Fibroblast of lung (primary cell): Measurements from ENCODE around the gene CCDC30. TPM values are rescaled to one million over a fixed set of nuclear protein-coding genes. Genes with fewer than 3 reads are reported as not detected.

Source experiments
- DNase-seq, 2 donors: peaks; one replicate each; pipeline versions ENCODE4 v3.0.0 to v3.0.0-alpha.2; 2010; ENCODE audit warnings: low read depth in 2 of 2
- H2AFZ ChIP-seq: 2 replicates; pipeline ENCODE4 v1.5.1; 2012; ENCODE audit warnings: low read length, control low read depth, inconsistent platforms
- H3K27ac ChIP-seq: 2 replicates; pipeline ENCODE4 v1.5.1; 2011; ENCODE audit warnings: low read length, control low read depth; ENCODE audit not compliant: insufficient read depth
- H3K27me3 ChIP-seq: 2 replicates; pipeline ENCODE4 v1.5.1; 2011; ENCODE audit warnings: mild to moderate bottlenecking, low read length; ENCODE audit not compliant: control insufficient read depth, insufficient read depth
- H3K36me3 ChIP-seq: 2 replicates; pipeline ENCODE4 v1.5.1; 2011; ENCODE audit warnings: low read length; ENCODE audit not compliant: control insufficient read depth, insufficient read depth
- H3K4me1 ChIP-seq: 2 replicates; pipeline ENCODE4 v1.5.1; 2011; ENCODE audit warnings: low read length; ENCODE audit not compliant: control insufficient read depth, insufficient read depth; ENCODE audit errors: extremely low read depth
- H3K4me2 ChIP-seq: 2 replicates; pipeline ENCODE4 v1.5.1; 2011; ENCODE audit warnings: low read length, control low read depth; ENCODE audit not compliant: insufficient read depth; ENCODE audit errors: extremely low read depth
- H3K4me3 ChIP-seq, 4 experiments: fragments of 200-600 bp in 1 of 4; sonication (generic) in 1 of 4; replicated peaks in 1 of 4; 2 replicates each; pipeline ENCODE4 v1.5.1; 2011 to 2016; ENCODE audit warnings: low read length in 4 of 4, low read depth in 3 of 4, mild to moderate bottlenecking in 3 of 4, control low read depth in 2 of 4, inconsistent platforms in 1 of 4, mixed read lengths in 1 of 4; ENCODE audit not compliant: insufficient read depth in 1 of 4; ENCODE audit errors: control extremely low read depth in 1 of 4
- H3K79me2 ChIP-seq: 2 replicates; pipeline ENCODE4 v1.5.1; 2012; ENCODE audit warnings: mild to moderate bottlenecking, low read length, inconsistent platforms; ENCODE audit not compliant: control insufficient read depth, insufficient read depth
- H3K9ac ChIP-seq: 2 replicates; pipeline ENCODE4 v1.5.1; 2011; ENCODE audit warnings: mild to moderate bottlenecking, low read length, control low read depth; ENCODE audit not compliant: insufficient read depth
- H3K9me3 ChIP-seq: 2 replicates; pipeline ENCODE4 v1.5.1; 2012; ENCODE audit warnings: low read depth, low read length; ENCODE audit not compliant: control insufficient read depth, insufficient read depth
- H4K20me1 ChIP-seq: 2 replicates; pipeline ENCODE4 v1.5.1; 2011; ENCODE audit warnings: low read length; ENCODE audit not compliant: control insufficient read depth, insufficient read depth; ENCODE audit errors: extremely low read depth
- CTCF ChIP-seq, 2 donors: IDR thresholded peaks in 1 of 2; conservative IDR thresholded peaks in 1 of 2; 1 replicate in 1 of 2; 2 replicates in 1 of 2; pipeline ENCODE4 v1.5.1; 2011 to 2012; ENCODE audit warnings: low read length in 2 of 2, control low read depth in 1 of 2, inconsistent platforms in 1 of 2, low read depth in 1 of 2, mild to moderate bottlenecking in 1 of 2
- EZH2 ChIP-seq: IDR thresholded peaks from 2 replicates; pipeline ENCODE4 v1.5.1; 2012; ENCODE audit warnings: low read length, control low read depth, mild to moderate bottlenecking; ENCODE audit errors: missing control alignments
- polyA plus RNA-seq, 2 donors: library from polyadenylated mRNA; depleted of rRNA in 1 of 2; stranded (reverse) in 1 of 2; unstranded in 1 of 2; fragments of >200 nt; gene quantifications; 2 replicates each; pipeline ENCODE4 v1.2.1, GENCODE V29; 2011 to 2012; ENCODE audit warnings: missing spikeins in 1 of 2
- total RNA-seq: library from RNA; depleted of rRNA; stranded (reverse); fragments of >200 nt; gene quantifications from 2 replicates; pipeline ENCODE4 v1.2.1, GENCODE V29; 2014

CCDC30 gene
- total and polyA plus RNA-seq, 2 donors (not counting 1 experiment from before 2014, with no cell fraction given) = 0.56 to 1.3 TPM

GRCh38 chr1:42453386-42453785 is 9.7 kb upstream of the CCDC30 start:
- DNase-seq = peak in 1 of 2 donors; percentile 25
- Histone ChIP-seq H3K27me3 (no peaks in the 10 kb centered on the region), H3K4me3 (no peak overlapping the region), H3K36me3 (no peaks in the 10 kb centered on the region), H3K27ac (no peak overlapping the region), H2AFZ (no peak overlapping the region), H3K4me1 (peaks cover 2% of the 10 kb centered on the region), H3K4me2 (no peak overlapping the region), H3K79me2 (no peaks in the 10 kb centered on the region), H3K9ac (no peak overlapping the region), H4K20me1 (no peaks in the 10 kb centered on the region), H3K9me3 (no peaks in the 10 kb centered on the region)
- TF ChIP-seq CTCF (conservative IDR thresholded peaks at IDR 0.05 in 1 of 2, IDR thresholded peaks at IDR 0.05 in 1 of 2; ENCODE audit: low read depth in 1 of 2, low read length in 2 of 2) (no peak), EZH2 (no peak)

DNA sequence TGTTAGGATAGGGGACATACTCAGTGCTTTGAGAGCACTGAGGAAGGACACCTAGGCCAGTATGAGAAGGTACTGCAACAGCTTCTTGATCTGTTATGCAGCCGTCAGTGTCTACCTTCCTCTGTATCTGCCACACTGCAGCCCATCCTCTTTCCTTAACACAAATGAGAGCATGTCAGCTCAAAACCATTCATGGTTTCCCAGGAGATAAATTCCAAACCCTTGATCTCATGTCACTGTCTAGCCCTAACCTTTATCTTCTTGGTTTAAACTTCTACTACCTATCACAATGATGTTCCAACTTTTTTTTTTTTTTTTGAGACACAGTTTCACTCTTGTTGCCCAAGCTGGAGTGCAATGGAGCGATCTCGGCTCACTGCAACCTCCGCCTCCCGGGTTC is 8.7 kb upstream of the CCDC30 start:
- Histone ChIP-seq H2AFZ (no peak overlapping the region), H3K4me3 (no peak overlapping the region), H3K27me3 (no peaks in the 10 kb centered on the region), H3K4me2 (no peak overlapping the region), H3K79me2 (no peaks in the 10 kb centered on the region), H3K9ac (no peak overlapping the region), H3K4me1 (peaks cover 2% of the 10 kb centered on the region), H3K9me3 (no peaks in the 10 kb centered on the region), H3K27ac (no peak overlapping the region), H4K20me1 (no peaks in the 10 kb centered on the region), H3K36me3 (no peaks in the 10 kb centered on the region)
- no peak for TF ChIP-seq CTCF (conservative IDR thresholded peaks at IDR 0.05 in 1 of 2, IDR thresholded peaks at IDR 0.05 in 1 of 2; ENCODE audit: low read depth in 1 of 2, low read length in 2 of 2)
- TF ChIP-seq EZH2 = no peak
- no peak for DNase-seq

GRCh38 chr1:42456010-42456753 is 6.9 kb upstream of the CCDC30 start, which contains the start of the genes PPCS and ZMYND12:
TSS of gene PPCS (plus strand) at chr1:42456543. CDS start at chr1:42456566, 23 bp downstream.
TSS of gene ZMYND12 (minus strand) at chr1:42456022. CDS start at chr1:42455997, 25 bp downstream.
- Histone ChIP-seq H3K79me2 (no peaks in the 10 kb centered on the region), H3K9me3 (no peaks in the 10 kb centered on the region), H2AFZ (peak within 1 kb of the TSS; percentile 99), H3K9ac (peak within 1 kb of the TSS; percentile 88), H3K4me2 (peak within 1 kb of the TSS; percentile 91), H4K20me1 (no peaks in the 10 kb centered on the region), H3K36me3 (no peaks in the 10 kb centered on the region), H3K27ac (peak within 1 kb of the TSS; percentile 81), H3K27me3 (no peaks in the 10 kb centered on the region), H3K4me3 (peak within 1 kb of the TSS; percentile 59 to 85 (median 71)), H3K4me1 (peaks cover 2% of the 10 kb centered on the region)
- peak; percentile 87 to 93 for DNase-seq
- TF ChIP-seq CTCF (conservative IDR thresholded peaks at IDR 0.05 in 1 of 2, IDR thresholded peaks at IDR 0.05 in 1 of 2; ENCODE audit: low read depth in 1 of 2, low read length in 2 of 2) = no peak
- no peak for TF ChIP-seq EZH2
